Kidney epithelial cell (primary cell): ENCODE measurements around the gene PLCZ1. TPM values are rescaled to one million over a fixed set of nuclear protein-coding genes. Genes with fewer than 3 reads are reported as not detected.

Source experiments
- DNase-seq: peaks from one replicate; pipeline ENCODE4 v3.0.0-alpha.2; 2010; ENCODE audit warnings: low read depth
- H3K27me3 ChIP-seq: 2 replicates; pipeline ENCODE4 v1.6.0; 2011; ENCODE audit warnings: low read length; ENCODE audit not compliant: control insufficient read depth, insufficient read depth
- H3K36me3 ChIP-seq: 2 replicates; pipeline ENCODE4 v1.5.1; 2011; ENCODE audit warnings: low read length; ENCODE audit not compliant: control insufficient read depth, insufficient read depth
- H3K4me3 ChIP-seq: 2 replicates; pipeline ENCODE4 v1.5.1; 2011; ENCODE audit warnings: low read depth, mild to moderate bottlenecking, control low read depth, low read length
- total RNA-seq: library from RNA; depleted of rRNA; stranded (reverse); fragments of >200 nt; gene quantifications from 2 replicates; pipeline ENCODE4 v1.2.3, GENCODE V29; 2015
- TF ChIP-seq, protein P1 (sequence below): IDR thresholded peaks from 2 replicates; pipeline ENCODE4 v1.5.1; 2011; ENCODE audit warnings: mild to moderate bottlenecking, moderate library complexity, low read length, control low read depth, inconsistent platforms; ENCODE audit not compliant: insufficient read depth, poor library complexity, severe bottlenecking

PLCZ1 gene
- total RNA-seq, 1 donor from 2014 or later, result not detected

DNA sequence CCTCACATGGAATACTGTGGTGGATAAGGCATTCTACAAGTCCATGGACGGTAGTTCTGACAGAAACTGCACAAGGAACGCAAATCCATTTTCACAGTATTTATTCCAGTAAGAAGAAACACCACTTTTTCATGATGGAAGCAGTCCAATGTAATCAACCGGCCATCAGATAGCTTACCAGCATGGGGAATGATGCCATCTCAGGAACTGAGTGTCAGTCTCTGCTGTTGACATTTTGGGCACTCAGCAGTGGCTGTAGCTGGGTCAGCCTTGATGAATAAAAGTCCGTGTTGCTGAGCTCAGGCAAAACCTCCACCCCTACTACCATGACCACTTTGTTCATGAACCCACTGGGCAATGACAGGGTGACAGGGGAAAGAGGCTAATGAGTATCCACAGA lies 103.4 kb downstream of the PLCZ1 start:
- no peak for DNase-seq
- TF ChIP-seq, protein P1, sequence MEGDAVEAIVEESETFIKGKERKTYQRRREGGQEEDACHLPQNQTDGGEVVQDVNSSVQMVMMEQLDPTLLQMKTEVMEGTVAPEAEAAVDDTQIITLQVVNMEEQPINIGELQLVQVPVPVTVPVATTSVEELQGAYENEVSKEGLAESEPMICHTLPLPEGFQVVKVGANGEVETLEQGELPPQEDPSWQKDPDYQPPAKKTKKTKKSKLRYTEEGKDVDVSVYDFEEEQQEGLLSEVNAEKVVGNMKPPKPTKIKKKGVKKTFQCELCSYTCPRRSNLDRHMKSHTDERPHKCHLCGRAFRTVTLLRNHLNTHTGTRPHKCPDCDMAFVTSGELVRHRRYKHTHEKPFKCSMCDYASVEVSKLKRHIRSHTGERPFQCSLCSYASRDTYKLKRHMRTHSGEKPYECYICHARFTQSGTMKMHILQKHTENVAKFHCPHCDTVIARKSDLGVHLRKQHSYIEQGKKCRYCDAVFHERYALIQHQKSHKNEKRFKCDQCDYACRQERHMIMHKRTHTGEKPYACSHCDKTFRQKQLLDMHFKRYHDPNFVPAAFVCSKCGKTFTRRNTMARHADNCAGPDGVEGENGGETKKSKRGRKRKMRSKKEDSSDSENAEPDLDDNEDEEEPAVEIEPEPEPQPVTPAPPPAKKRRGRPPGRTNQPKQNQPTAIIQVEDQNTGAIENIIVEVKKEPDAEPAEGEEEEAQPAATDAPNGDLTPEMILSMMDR, result no peak
- Histone ChIP-seq H3K27me3 (no peaks in the 10 kb centered on the region), H3K4me3 (no peak overlapping the region), H3K36me3 (no peaks in the 10 kb centered on the region)

Other genes starting within 250 kb of the PLCZ1 start
- gene CAPZA3, start 107 bp upstream of the PLCZ1 start, total RNA-seq, result not detected in 2 replicates